HepG2 (cell line): ENCODE data around the gene PRKAR1A. TPM values are rescaled to one million over a fixed set of nuclear protein-coding genes. Genes with fewer than 3 reads are reported as not detected.

Experiments
- CEBPB ChIP-seq: IDR thresholded peaks from 2 replicates; pipeline ENCODE4 v1.6.1; 2011; ENCODE audit warnings: low read depth, low read length, improper control_type of control experiment, borderline replicate concordance
- CEBPG ChIP-seq: IDR thresholded peaks from 2 replicates; pipeline ENCODE4 v1.6.1; 2016
- EP300 ChIP-seq, 3 experiments: sonication (generic) in 1 of 3; formaldehyde crosslinking in 1 of 3; IDR thresholded peaks; 2 replicates each; pipeline versions ENCODE4 v1.5.1 to v1.6.1; 2011 to 2020; ENCODE audit warnings: low read depth in 2 of 3, low read length in 2 of 3, borderline replicate concordance in 1 of 3, improper control_type of control experiment in 1 of 3, mild to moderate bottlenecking in 1 of 3, missing genetic modification reagents in 1 of 3, moderate library complexity in 1 of 3
- FOXA1 ChIP-seq, 2 experiments: fragments of 450-650 bp in 1 of 2; sonication (generic) in 1 of 2; formaldehyde crosslinking in 1 of 2; IDR thresholded peaks; 2 replicates each; pipeline versions ENCODE4 v1.4.0 to v1.6.1; 2016 to 2020; ENCODE audit warnings: missing genetic modification reagents in 1 of 2
- FOXA3 ChIP-seq: IDR thresholded peaks from 2 replicates; pipeline ENCODE4 v1.6.1; 2016; ENCODE audit warnings: missing genetic modification reagents, missing compliant biosample characterization
- GABPA ChIP-seq, 2 experiments: IDR thresholded peaks; 2 replicates each; pipeline ENCODE4 v1.6.1; 2011 to 2016; ENCODE audit warnings: low read depth in 2 of 2, low read length in 1 of 2, missing biosample characterization in 1 of 2, missing genetic modification characterization in 1 of 2
- GATAD2A ChIP-seq: IDR thresholded peaks from 2 replicates; pipeline ENCODE4 v1.6.1; 2016
- HNF4A ChIP-seq: sonication (generic); formaldehyde crosslinking; IDR thresholded peaks from 2 replicates; pipeline ENCODE4 v1.4.0; 2020; ENCODE audit warnings: missing genetic modification reagents
- HNRNPK ChIP-seq: fragments of 200-400 bp; formaldehyde crosslinking; IDR thresholded peaks from 2 replicates; pipeline ENCODE4 v1.6.1; 2018; ENCODE audit warnings: low read length, low read depth, moderate library complexity, mild to moderate bottlenecking; ENCODE audit not compliant: poor library complexity, severe bottlenecking
- KAT8 ChIP-seq: IDR thresholded peaks from 2 replicates; pipeline ENCODE4 v1.6.1; 2016; ENCODE audit warnings: missing genetic modification reagents, missing compliant biosample characterization
- MED1 ChIP-seq: sonication (generic); formaldehyde crosslinking; IDR thresholded peaks from 2 replicates; pipeline ENCODE4 v1.4.0; 2020; ENCODE audit warnings: missing genetic modification reagents
- NFYC ChIP-seq: IDR thresholded peaks from 2 replicates; pipeline ENCODE4 v1.6.1; 2016; ENCODE audit warnings: missing genetic modification reagents, missing compliant biosample characterization
- PHF20 ChIP-seq: sonication (generic); formaldehyde crosslinking; IDR thresholded peaks from 2 replicates; pipeline ENCODE4 v1.5.0; 2020; ENCODE audit warnings: mild to moderate bottlenecking, missing genetic modification reagents
- SOX13 ChIP-seq, 3 experiments: fragments of 450-650 bp in 1 of 3; sonication (generic) in 1 of 3; formaldehyde crosslinking in 1 of 3; IDR thresholded peaks in 2 of 3; conservative IDR thresholded peaks in 1 of 3; 2 replicates each; pipeline versions ENCODE4 v1.5.0 to v1.6.1; 2016 to 2020; ENCODE audit warnings: antibody characterized with exemption in 1 of 3, mild to moderate bottlenecking in 1 of 3, missing compliant biosample characterization in 1 of 3, missing genetic modification reagents in 1 of 3, moderate library complexity in 1 of 3
- SOX5 ChIP-seq: IDR thresholded peaks from 2 replicates; pipeline ENCODE4 v1.6.1; 2016; ENCODE audit warnings: borderline replicate concordance
- SP2 ChIP-seq: sonication (generic); formaldehyde crosslinking; IDR thresholded peaks from 2 replicates; pipeline ENCODE4 v1.5.1; 2020; ENCODE audit warnings: mild to moderate bottlenecking, missing genetic modification reagents
- SSRP1 ChIP-seq: IDR thresholded peaks from 2 replicates; pipeline ENCODE4 v1.6.1; 2016; ENCODE audit warnings: control low read depth
- XBP1 ChIP-seq: sonication (generic); formaldehyde crosslinking; IDR thresholded peaks from 2 replicates; pipeline ENCODE4 v1.5.0; 2020; ENCODE audit warnings: missing genetic modification reagents
- ZFP36L2 ChIP-seq: sonication (generic); formaldehyde crosslinking; IDR thresholded peaks from 2 replicates; pipeline ENCODE4 v1.4.0; 2020; ENCODE audit warnings: missing genetic modification reagents
- ZKSCAN1 ChIP-seq: fragments of 150-350 bp; IDR thresholded peaks from 2 replicates; pipeline ENCODE4 v1.6.1; 2014; ENCODE audit warnings: low read length
- ZNF264 ChIP-seq: sonication (generic); formaldehyde crosslinking; IDR thresholded peaks from 2 replicates; pipeline ENCODE4 v1.4.0; 2020; ENCODE audit warnings: missing genetic modification reagents
- ZNF33B ChIP-seq: sonication (generic); formaldehyde crosslinking; IDR thresholded peaks from 2 replicates; pipeline ENCODE4 v1.5.1; 2020; ENCODE audit warnings: mild to moderate bottlenecking, missing genetic modification reagents
- ZNF460 ChIP-seq: sonication (generic); formaldehyde crosslinking; IDR thresholded peaks from 2 replicates; pipeline ENCODE4 v1.5.1; 2020; ENCODE audit warnings: missing genetic modification reagents, mild to moderate bottlenecking, borderline replicate concordance
- ZNF670 ChIP-seq: sonication (generic); formaldehyde crosslinking; IDR thresholded peaks from 2 replicates; pipeline ENCODE4 v1.8.0; 2022; ENCODE audit warnings: mild to moderate bottlenecking, missing genetic modification reagents, borderline replicate concordance
- ZNF788 ChIP-seq: sonication (generic); formaldehyde crosslinking; IDR thresholded peaks from 2 replicates; pipeline ENCODE4 v1.5.0; 2020; ENCODE audit warnings: mild to moderate bottlenecking, missing genetic modification reagents, borderline replicate concordance
- ZNF841 ChIP-seq: sonication (generic); formaldehyde crosslinking; IDR thresholded peaks from 2 replicates; pipeline ENCODE4 v1.8.1; 2023; ENCODE audit warnings: missing genetic modification reagents, borderline replicate concordance
- polyA plus RNA-seq, 8 experiments: library from polyadenylated mRNA; depleted of rRNA in 3 of 8; stranded (reverse) in 7 of 8; unstranded in 1 of 8; fragments of >200 nt; fragmentation: Illumina TruSeq in 4 of 8; extraction: Trizol in 4 of 8; gene quantifications; 2 replicates each; pipeline versions ENCODE4 v1.2.1 to v1.2.3, GENCODE V29; 2011 to 2016; ENCODE audit warnings: low read depth in 4 of 8, missing spikeins in 1 of 8, mixed read lengths in 1 of 8; ENCODE audit not compliant: insufficient read depth in 1 of 8
- total RNA-seq, 5 experiments: library from RNA; depleted of rRNA; stranded (reverse); fragments of >200 nt; fragmentation: Illumina TruSeq; extraction: Trizol; gene quantifications; 2 replicates each; pipeline ENCODE4 v1.2.3, GENCODE V29; 2016; ENCODE audit warnings: low read depth in 1 of 5
- TF ChIP-seq, protein P1 (sequence below): sonication (generic); formaldehyde crosslinking; IDR thresholded peaks from 2 replicates; pipeline ENCODE4 v1.5.1; 2020; ENCODE audit warnings: missing genetic modification reagents, mild to moderate bottlenecking, borderline replicate concordance
- TF ChIP-seq, protein P2 (sequence below): IDR thresholded peaks from 2 replicates; pipeline ENCODE4 v1.4.0; 2020; ENCODE audit warnings: mild to moderate bottlenecking, missing genetic modification reagents

The PRKAR1A gene
- total and polyA plus RNA-seq, 2 of the 13 experiments (the other 11 are each of a cell fraction or from before 2014, with no cell fraction given), result 265 to 266 TPM

DNA sequence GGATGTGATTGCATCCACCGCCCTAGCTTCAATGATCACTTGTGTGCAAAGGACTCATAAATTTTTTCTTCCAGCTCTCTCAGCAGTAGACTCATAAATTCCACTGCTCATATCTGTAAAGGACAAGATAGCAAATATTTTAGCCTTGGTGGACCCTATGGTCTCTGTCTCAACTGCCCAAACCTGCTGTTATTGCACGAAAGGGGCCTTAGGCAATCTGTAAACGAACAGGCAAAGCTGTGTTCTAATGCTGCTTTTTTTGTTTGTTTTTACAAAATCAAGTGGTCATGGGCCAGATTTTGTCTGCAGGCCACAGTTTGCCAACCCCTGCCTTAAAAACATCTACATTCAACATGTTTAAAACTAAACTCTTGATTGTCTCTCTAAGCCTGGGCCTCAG lies 54.8 kb downstream of the PRKAR1A start (continued):
- TF ChIP-seq ZNF841 (no peak), CEBPG (CRISPR knock-in tag) (peak; percentile 56), PHF20 (CRISPR knock-in tag) (no peak), ZNF670 (no peak), NFYC (CRISPR knock-in tag) (no peak), SOX5 (CRISPR knock-in tag) (peak; percentile 18; the same call in 1 of the 2 replicates), ZFP36L2 (CRISPR knock-in tag) (no peak), HNF4A (peak; percentile 52), SP2 (CRISPR knock-in tag) (no peak), GABPA (IDR thresholded peaks at IDR 0.05; ENCODE audit: low read depth, low read length) (no peak), GABPA (CRISPR knock-in tag; IDR thresholded peaks at IDR 0.05; ENCODE audit: low read depth) (no peak), KAT8 (CRISPR knock-in tag) (no peak), FOXA1 (IDR thresholded peaks at IDR 0.05) (no peak), FOXA1 (CRISPR knock-in tag; IDR thresholded peaks at IDR 0.05) (0 out of 2 replicates have a peak, but pooled peaks have one; percentile 28), XBP1 (CRISPR knock-in tag) (no peak), EP300 (IDR thresholded peaks at IDR 0.05; ENCODE audit: low read depth in 2 of 2, low read length in 2 of 2) (peak in 1 of 2 experiments; percentile 60; a peak in 1 of 4 replicates), EP300 (CRISPR knock-in tag; IDR thresholded peaks at IDR 0.05; ENCODE audit: borderline replicate concordance) (no peak), ZNF460 (CRISPR knock-in tag) (no peak), ZNF264 (no peak), FOXA3 (CRISPR knock-in tag) (peak; percentile 43; the same call in 1 of the 2 replicates), ZNF33B (CRISPR knock-in tag) (no peak), GATAD2A (CRISPR knock-in tag) (peak; percentile 65; the same call in 1 of the 2 replicates), CEBPB (peak; percentile 74; the same call in 1 of the 2 replicates), HNRNPK (no peak), ZNF788 (no peak), SOX13 (IDR thresholded peaks at IDR 0.05) (no peak), SOX13 (CRISPR knock-in tag; conservative IDR thresholded peaks at IDR 0.05 in 1 of 2, IDR thresholded peaks at IDR 0.05 in 1 of 2) (peak in 1 of 2 experiments; percentile 20; a peak in 1 of 4 replicates), MED1 (CRISPR knock-in tag) (0 out of 2 replicates have a peak, but pooled peaks have one; percentile 28), ZKSCAN1 (no peak), SSRP1 (0 out of 2 replicates have a peak, but pooled peaks have one; percentile 75)
- TF ChIP-seq, protein P1, sequence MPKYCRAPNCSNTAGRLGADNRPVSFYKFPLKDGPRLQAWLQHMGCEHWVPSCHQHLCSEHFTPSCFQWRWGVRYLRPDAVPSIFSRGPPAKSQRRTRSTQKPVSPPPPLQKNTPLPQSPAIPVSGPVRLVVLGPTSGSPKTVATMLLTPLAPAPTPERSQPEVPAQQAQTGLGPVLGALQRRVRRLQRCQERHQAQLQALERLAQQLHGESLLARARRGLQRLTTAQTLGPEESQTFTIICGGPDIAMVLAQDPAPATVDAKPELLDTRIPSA, result no peak
- TF ChIP-seq, protein P2, sequence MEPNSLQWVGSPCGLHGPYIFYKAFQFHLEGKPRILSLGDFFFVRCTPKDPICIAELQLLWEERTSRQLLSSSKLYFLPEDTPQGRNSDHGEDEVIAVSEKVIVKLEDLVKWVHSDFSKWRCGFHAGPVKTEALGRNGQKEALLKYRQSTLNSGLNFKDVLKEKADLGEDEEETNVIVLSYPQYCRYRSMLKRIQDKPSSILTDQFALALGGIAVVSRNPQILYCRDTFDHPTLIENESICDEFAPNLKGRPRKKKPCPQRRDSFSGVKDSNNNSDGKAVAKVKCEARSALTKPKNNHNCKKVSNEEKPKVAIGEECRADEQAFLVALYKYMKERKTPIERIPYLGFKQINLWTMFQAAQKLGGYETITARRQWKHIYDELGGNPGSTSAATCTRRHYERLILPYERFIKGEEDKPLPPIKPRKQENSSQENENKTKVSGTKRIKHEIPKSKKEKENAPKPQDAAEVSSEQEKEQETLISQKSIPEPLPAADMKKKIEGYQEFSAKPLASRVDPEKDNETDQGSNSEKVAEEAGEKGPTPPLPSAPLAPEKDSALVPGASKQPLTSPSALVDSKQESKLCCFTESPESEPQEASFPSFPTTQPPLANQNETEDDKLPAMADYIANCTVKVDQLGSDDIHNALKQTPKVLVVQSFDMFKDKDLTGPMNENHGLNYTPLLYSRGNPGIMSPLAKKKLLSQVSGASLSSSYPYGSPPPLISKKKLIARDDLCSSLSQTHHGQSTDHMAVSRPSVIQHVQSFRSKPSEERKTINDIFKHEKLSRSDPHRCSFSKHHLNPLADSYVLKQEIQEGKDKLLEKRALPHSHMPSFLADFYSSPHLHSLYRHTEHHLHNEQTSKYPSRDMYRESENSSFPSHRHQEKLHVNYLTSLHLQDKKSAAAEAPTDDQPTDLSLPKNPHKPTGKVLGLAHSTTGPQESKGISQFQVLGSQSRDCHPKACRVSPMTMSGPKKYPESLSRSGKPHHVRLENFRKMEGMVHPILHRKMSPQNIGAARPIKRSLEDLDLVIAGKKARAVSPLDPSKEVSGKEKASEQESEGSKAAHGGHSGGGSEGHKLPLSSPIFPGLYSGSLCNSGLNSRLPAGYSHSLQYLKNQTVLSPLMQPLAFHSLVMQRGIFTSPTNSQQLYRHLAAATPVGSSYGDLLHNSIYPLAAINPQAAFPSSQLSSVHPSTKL (CRISPR knock-in tag), result peak; percentile 34; the same call in 1 of the 2 replicates
